ENCODE data around the gene CAMSAP3. TPM values are rescaled to one million over a fixed set of nuclear protein-coding genes. Genes with fewer than 3 reads are reported as not detected.

Gene CAMSAP3
- total RNA-seq, 4 donors from 2014 or later, result 75.3 to 174 (median 110) TPM

DNA sequence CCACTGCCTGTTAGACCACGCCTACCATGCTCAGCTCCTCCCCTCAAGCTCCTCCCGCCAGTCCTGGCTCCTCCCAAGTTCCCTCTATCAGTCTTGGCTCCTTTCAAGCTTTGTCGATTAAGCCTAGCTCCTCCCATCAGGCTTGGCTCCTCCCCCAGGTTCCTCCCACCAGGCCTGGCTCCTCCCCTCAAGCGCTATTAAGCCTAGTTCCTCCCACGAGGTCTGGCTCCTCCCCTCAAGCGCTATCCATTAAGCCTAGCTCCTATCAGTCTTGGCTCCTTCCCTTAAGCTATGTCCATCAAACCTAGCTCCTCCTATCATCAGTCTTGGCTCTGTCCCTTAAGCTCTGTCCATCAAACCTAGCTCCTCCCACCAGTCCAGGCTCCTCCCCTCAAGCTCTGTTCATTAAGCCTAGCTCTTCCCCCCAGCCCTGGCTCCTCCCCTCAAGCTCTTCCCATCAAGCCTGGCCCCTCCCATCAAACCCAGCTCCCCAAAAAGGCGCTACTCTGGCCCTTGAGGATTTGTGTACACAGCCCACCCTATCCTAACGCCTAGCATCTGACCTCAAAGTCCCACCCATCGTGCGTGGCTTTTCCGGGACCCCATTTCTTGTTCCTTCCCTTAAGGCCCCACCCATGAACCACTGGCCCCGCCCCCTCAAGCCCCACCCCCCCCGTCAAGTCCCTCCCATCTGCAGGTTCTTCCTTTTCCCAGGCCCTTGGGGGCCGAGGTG, 10.0 kb downstream of the CAMSAP3 start:
- intact Hi-C loops (cut with DNase I; ENCODE audit: low total_unique reads), result no loop called here
- 72 to 78% methylated on average over 14 of the region's 14 CpGs for WGBS, 2 donors
- TF ChIP-seq POLR2A (IDR thresholded peaks at IDR 0.05) (no peak), CTCF (IDR thresholded peaks at IDR 0.05) (no peak)
- no peak for DNase-seq (ENCODE audit: low spot score in 2 of 2)
- H3K4me3 ChIP-seq (ENCODE audit: low read depth, poor library complexity, severe bottlenecking), result no peak overlapping the region

GRCh38 chr19:7606289-7606688, 10.6 kb downstream of the CAMSAP3 start:
- intact Hi-C loops (cut with DNase I; ENCODE audit: low total_unique reads), result no loop called here
- no peak for DNase-seq (ENCODE audit: low spot score in 2 of 2)
- no peak overlapping the region for H3K4me3 ChIP-seq (ENCODE audit: low read depth, poor library complexity, severe bottlenecking)
- TF ChIP-seq POLR2A (IDR thresholded peaks at IDR 0.05) (no peak), CTCF (IDR thresholded peaks at IDR 0.05) (no peak)
- WGBS, 2 donors, result 87 to 88% methylated on average over 13 to 17 of the region's 17 CpGs

DNA sequence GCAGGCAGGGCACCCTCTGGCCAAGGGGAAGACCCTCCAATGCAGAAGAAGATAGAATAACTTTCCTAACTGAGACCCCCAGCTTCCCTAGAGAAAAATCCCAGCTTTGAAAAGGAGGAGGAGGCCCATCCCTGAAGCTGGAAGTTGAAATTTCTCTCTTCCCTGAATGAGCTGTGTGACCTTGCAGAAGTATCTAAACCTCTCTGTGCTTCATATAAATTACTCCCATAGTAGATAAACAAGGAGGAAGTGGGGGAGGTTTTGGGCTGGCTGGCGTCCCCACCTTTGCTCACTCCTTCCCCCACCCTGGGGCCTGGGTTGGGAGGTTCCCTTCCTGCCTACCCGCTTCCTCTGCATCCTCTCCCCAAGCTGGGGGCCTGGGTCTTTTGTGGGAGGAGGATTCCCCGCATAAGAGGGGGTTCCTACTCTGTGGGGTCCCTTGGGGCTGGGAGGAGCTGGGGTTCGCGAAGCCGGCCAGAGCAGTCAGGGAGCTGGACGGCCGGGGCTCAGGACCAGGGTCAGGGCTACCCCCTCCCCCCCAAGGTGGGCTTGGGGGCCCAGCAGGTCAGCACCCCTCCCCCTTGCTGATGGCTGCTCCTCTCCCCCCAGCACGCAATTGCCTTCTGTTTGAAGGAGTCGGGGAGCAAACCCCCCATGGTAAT, 11.7 kb downstream of the CAMSAP3 start:
- intact Hi-C loops (cut with DNase I; ENCODE audit: low total_unique reads), result no loop called here
- no peak for DNase-seq (ENCODE audit: low spot score in 2 of 2)
- WGBS, 2 donors, result 78 to 83% methylated on average over 9 to 10 of the region's 10 CpGs
- TF ChIP-seq CTCF (IDR thresholded peaks at IDR 0.05), result no peak
- no peak for TF ChIP-seq POLR2A (IDR thresholded peaks at IDR 0.05)
- no peak overlapping the region for H3K4me3 ChIP-seq (ENCODE audit: low read depth, poor library complexity, severe bottlenecking)

DNA sequence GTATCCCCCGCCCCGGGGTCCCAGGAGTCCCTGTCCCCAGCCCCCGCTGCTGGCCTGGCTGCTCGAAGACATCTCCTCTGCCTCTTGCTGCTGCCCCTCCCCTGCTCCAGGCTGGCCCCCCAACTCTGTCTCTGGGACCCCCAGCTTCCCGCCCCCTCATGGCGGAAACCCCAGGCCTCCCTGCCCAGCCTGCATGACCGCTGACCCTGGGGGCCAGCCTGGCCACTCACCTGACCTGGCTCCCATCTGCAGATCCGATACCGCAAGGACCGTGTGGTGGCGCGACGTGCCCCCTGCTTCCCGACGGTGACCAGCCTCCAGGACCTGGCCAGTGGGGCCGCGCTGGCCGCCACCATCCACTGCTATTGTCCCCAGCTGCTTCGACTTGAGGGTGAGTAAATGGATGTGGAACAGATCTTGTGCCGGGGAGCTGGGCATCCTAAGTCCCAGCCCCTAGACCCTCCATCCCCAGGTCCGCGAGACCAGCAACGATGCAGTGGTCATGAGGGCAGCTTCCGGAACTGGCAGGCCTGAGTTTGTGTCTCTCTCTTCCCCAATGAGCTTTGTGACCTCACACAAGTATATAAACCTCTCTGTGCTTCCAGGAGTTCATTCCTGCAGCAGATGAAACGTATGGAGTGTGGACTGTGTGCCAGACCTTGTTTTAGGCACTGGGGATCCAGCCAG, 12.4 kb downstream of the CAMSAP3 start:
- DNase-seq (ENCODE audit: low spot score in 2 of 2), result no peak
- no peak for TF ChIP-seq POLR2A (IDR thresholded peaks at IDR 0.05)
- no peak for TF ChIP-seq CTCF (IDR thresholded peaks at IDR 0.05)
- no peak overlapping the region for H3K4me3 ChIP-seq (ENCODE audit: low read depth, poor library complexity, severe bottlenecking)
- WGBS, 2 donors, result 91 to 93% methylated on average over 19 to 24 of the region's 25 CpGs
- intact Hi-C loops (cut with DNase I; ENCODE audit: low total_unique reads), result no loop called here

DNA sequence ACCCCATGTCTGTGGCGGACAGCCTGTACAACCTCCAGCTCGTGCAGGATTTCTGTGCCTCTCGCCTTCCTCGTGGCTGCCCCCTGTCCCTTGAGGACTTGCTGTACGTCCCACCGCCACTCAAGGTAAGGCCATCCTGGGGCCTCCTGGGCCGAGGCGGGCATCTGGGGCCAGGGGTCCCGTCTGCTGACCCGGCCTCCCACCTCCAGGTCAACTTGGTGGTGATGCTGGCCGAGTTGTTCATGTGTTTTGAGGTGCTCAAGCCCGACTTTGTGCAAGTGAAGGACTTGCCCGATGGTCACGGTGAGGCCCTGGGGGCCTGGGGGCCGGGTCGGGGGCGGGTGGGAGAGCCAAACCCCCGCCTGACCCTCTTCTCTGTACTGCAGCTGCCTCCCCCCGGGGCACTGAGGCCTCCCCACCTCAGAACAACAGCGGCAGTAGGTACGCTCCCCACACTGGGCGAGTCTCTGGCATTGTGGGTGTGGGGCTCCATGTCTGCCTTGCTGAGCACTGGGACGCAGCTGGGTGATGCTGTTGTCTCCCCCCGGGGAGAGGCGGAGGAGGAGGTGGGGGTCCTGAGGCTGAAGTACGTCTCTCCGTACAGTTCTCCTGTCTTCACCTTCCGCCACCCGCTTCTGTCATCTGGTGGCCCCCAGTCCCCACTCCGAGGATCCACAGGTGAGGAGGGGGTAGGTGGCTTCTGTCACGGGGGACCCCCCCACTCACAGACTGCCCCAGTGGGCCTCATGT, 15.0 kb downstream of the CAMSAP3 start:
- TF ChIP-seq CTCF (IDR thresholded peaks at IDR 0.05), result no peak
- TF ChIP-seq POLR2A (IDR thresholded peaks at IDR 0.05), result no peak
- intact Hi-C loops (cut with DNase I; ENCODE audit: low total_unique reads), result no loop called here
- no peak for DNase-seq (ENCODE audit: low spot score in 2 of 2)
- WGBS, 2 donors, result 84% methylated on average over 29 to 30 of the region's 31 CpGs
- no peak overlapping the region for H3K4me3 ChIP-seq (ENCODE audit: low read depth, poor library complexity, severe bottlenecking)
